Stimulated activated CD8-positive, alpha-beta memory T cell treated with anti-CD3 and anti-CD28 coated beads, Interleukin-4, amount 100 ng/mL, for 4 hours (primary cell): ENCODE results near the gene WDR1.

Experiments used
- DNase-seq, 2 donors: peaks; one replicate each; pipeline ENCODE4 v3.0.0-alpha.2; 2020; ENCODE audit warnings: low read depth in 2 of 2, low spot score in 1 of 2

The WDR1 gene

DNA sequence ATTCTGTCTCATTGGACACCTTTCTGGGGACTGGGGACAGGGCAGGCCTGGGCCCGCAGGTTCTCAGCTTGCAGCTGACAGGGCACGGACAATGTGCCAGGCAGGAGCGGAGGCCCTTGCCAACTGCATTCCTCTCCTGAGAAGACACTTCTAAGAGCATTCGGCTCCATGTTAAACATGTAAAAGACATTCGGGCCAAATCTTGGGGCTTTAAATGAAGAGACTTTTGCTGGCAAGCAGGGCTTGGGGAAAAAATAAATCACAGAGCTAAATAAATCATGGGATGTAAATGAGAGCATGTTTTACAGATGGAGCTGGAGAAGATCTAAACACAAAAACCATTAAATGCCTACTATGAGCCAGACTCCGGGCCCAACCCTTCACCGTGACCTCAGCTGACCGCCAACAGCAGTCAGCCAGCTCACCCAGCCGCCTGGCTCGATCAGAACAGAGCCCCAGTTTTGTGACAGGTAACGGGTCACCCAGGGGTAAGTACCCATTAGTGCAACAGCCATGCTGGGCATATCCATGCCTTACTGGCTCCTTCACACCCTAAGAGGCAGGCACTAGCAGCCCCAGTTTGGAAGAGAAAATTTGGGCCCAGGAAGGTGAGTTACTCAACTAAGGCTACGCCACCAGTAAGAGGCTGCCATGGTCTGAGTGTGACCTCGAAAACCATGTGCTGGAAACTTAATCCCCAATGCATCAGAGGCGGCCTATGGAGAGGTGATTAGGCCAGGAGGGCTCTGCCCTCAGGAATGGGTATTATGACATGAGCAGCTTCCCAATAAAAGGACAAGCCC lies 14.7 kb downstream of the WDR1 start:
- no peak for DNase-seq

- no peak for DNase-seq
Observed at GRCh38 chr4:10100734-10101216, 15.8 kb downstream of the WDR1 start.

- no peak for DNase-seq
Observed at GRCh38 chr4:10099499-10100325, 16.9 kb downstream of the WDR1 start.

GRCh38 chr4:10098780-10099160 lies 17.8 kb downstream of the WDR1 start:
- DNase-seq = no peak

GRCh38 chr4:10097906-10098779 lies 18.5 kb downstream of the WDR1 start:
- DNase-seq = no peak

- no peak for DNase-seq
Observed at GRCh38 chr4:10096978-10097335, 19.6 kb downstream of the WDR1 start.

DNA sequence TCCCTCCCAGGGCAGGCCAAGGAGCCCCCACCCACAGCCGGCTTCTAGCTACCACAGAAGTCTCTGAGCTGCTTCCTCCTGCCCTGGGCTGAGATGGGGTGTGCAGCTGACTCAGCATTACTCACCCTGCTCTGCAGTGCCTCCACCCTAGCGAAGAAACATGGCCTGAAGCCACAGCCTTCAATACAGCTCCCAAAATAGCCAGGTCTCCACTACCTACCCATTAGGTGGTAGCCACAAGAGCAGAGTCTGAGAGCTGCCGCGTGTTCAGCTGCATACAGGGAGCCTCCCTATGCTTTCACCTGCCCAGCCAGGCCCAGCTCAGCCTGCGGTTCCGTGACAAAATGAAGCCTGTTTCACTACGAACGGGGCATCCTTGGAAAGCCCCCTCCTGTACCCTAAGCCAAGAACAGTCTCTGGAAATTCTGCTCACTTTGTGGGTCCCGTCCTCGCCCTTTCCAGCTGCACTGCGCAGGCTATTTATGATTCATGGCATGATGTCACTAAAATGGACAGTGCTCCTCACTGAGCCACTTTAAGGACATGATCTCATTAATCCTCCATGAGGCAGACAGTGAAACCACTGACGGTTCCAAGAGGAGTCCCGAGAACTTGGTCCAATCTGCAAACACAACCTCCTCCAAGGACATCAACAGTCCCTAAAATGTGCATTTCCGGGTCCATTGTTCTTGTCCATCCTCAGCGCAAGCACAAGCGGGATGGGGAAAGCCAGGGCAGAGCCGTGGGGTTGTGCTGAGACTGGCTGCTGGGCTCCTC lies 20.2 kb downstream of the WDR1 start:
- peak; percentile 61 to 76 for DNase-seq

- no peak for DNase-seq
Observed at GRCh38 chr4:10095296-10095991, 21.2 kb downstream of the WDR1 start.

GRCh38 chr4:10094841-10095240 lies 21.8 kb downstream of the WDR1 start:
- DNase-seq = no peak

- no peak for DNase-seq
Observed at GRCh38 chr4:10093801-10094552, 22.6 kb downstream of the WDR1 start.

DNA sequence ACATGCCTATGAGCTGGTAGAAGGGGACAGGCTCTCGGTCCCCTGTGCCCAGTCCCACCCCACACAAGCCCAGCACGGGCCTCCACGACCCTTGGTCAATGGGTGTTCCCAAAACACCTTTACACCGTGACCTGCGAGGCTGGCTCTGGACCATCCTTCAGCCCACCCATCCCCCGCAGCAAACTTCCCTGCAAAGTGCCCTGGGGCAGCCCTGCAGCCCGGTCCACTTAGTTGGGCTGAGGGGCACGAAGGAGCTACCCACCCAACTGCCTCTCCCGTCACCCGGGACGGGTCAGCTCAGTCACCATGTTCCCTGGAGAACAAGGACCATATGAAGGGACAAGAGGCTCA lies 23.4 kb downstream of the WDR1 start:
- no peak for DNase-seq

GRCh38 chr4:10092481-10093270 lies 23.9 kb downstream of the WDR1 start:
- DNase-seq = no peak

- DNase-seq = no peak
Observed at GRCh38 chr4:10091531-10092181, 24.9 kb downstream of the WDR1 start.

DNA sequence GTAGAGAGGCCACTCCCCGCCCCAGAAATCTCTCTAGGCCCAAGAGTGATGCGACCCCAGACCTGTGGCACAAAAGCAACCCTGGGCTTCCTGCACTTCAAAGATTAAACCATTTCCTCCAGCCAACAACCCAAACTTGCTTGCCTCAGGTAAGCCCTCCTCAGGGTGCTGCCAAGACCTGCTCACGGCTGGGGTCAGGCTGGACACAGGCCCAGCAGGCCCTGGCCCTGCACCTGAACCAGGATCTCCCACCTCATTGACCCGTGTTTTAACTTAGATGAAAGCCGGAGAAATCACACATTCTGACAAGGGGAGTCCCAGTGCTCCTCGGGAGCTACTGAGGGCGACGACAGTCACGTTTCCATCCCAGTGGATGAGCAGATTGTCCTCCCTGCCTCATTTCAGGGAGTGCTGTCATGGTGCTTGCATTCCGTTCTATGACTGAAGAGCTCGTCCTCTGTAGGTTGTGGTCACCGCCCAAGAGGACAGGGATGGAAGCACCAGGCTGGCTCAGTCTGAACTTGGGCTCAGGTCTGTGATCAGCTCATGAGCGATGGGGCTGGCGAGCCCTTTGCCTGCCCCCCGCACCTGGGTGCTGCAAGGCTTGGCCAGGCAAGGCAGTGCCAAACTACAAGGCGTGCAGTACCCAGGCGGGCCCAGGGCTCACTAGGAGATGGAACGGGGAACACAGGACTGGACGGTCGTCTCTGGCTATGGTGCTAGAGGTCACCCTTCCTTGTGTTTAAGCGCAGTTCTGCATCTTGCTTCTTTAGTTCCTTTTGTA lies 25.9 kb downstream of the WDR1 start:
- DNase-seq = no peak

GRCh38 chr4:10089346-10089745 lies 27.3 kb downstream of the WDR1 start:
- DNase-seq = no peak

DNA sequence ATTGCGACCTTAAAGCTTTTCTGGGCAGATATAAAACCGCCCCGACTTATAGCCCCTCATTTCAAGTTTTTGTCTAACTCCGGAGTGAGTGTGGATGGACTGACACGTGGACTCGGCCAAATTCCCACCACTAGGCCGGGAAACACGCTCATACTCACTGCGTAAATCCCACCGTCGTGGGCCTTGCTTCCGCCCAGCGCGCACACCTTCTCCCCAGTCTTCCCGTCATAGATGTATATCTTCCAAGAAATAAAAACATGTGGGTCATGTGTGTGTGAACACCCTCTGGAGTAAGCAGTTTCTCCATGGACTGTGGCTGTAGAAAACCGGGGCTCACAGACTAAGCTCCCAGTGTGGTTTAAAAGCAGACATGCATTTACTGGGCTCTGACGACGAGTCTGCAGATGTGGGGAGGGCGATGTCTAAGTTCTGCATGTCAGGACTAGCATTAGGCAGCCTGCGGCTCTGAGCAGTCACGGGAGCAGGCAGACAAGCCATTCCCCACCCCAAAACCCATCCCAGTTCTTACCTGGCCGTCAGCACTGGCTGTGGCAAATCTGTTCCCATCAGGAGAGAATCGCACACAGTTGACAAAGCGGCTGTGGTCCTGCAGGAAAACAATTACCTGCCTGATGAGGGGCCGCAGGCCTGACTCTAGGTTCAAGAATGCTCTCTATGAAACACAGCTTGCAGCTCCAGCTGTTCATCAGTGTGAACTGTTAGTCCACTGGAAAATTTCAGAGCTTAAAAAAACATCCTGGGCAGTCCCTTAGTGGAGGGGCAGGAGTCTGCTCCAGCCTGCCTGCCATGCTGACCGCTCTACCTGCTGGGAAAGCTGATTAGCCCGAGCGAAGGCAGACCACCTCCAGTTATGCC lies 28.2 kb downstream of the WDR1 start:
- no peak for DNase-seq
